Loucy (cell line): ENCODE results near the gene SLC25A31.

Experiments used
- H2AFZ ChIP-seq: fragments of 200-600 bp; sonication (generic); 2 replicates; pipeline ENCODE4 v1.6.0; 2016; ENCODE audit warnings: antibody characterized with exemption, mild to moderate bottlenecking, low read length, moderate library complexity
- H3F3A ChIP-seq: fragments of 200-600 bp; 2 replicates; pipeline ENCODE4 v1.6.0; 2016; ENCODE audit warnings: antibody characterized with exemption, low read depth, mild to moderate bottlenecking
- H3K27me3 ChIP-seq: fragments of 200-600 bp; sonication (generic); 2 replicates; pipeline ENCODE4 v1.6.1; 2014; ENCODE audit warnings: low read length, mild to moderate bottlenecking; ENCODE audit not compliant: insufficient read depth, poor library complexity, severe bottlenecking
- H3K36me3 ChIP-seq: fragments of 200-600 bp; sonication (generic); 2 replicates; pipeline ENCODE4 v1.6.1; 2016; ENCODE audit warnings: low read length; ENCODE audit not compliant: insufficient read depth
- H3K4me1 ChIP-seq: fragments of 200-600 bp; sonication (generic); 2 replicates; pipeline ENCODE4 v1.5.1; 2014; ENCODE audit warnings: low read length, mild to moderate bottlenecking; ENCODE audit not compliant: insufficient read depth, poor library complexity, severe bottlenecking
- H3K4me2 ChIP-seq: fragments of 200-600 bp; sonication (generic); 2 replicates; pipeline ENCODE4 v1.6.0; 2014; ENCODE audit warnings: antibody characterized with exemption, low read length, low read depth, mild to moderate bottlenecking; ENCODE audit not compliant: poor library complexity, severe bottlenecking
- H3K4me3 ChIP-seq: fragments of 200-600 bp; sonication (generic); 2 replicates; pipeline ENCODE4 v1.5.1; 2014; ENCODE audit warnings: low read length, mild to moderate bottlenecking, mixed read lengths; ENCODE audit not compliant: poor library complexity, severe bottlenecking
- H3K79me2 ChIP-seq: fragments of 200-600 bp; sonication (generic); 2 replicates; pipeline ENCODE4 v1.6.1; 2014; ENCODE audit warnings: low read length; ENCODE audit not compliant: insufficient read depth
- H3K9ac ChIP-seq: fragments of 200-600 bp; sonication (generic); 2 replicates; pipeline ENCODE4 v1.6.0; 2014; ENCODE audit warnings: mild to moderate bottlenecking, low read depth, low read length, moderate library complexity; ENCODE audit not compliant: poor library complexity, severe bottlenecking
- H3K9me2 ChIP-seq: fragments of 200-600 bp; sonication (generic); replicated peaks from 2 replicates; pipeline ENCODE4 v1.6.1; 2016; ENCODE audit warnings: low read depth, low read length, mixed read lengths
- H3K9me3 ChIP-seq: fragments of 200-600 bp; sonication (generic); 2 replicates; pipeline ENCODE4 v1.6.1; 2014; ENCODE audit warnings: mild to moderate bottlenecking, antibody characterized with exemption, low read length, low read depth; ENCODE audit not compliant: insufficient read depth
- H4K20me1 ChIP-seq: fragments of 200-600 bp; sonication (generic); 2 replicates; pipeline ENCODE4 v1.6.0; 2014; ENCODE audit warnings: antibody characterized with exemption, low read length, mild to moderate bottlenecking; ENCODE audit not compliant: insufficient read depth, poor library complexity, severe bottlenecking
- CTCF ChIP-seq: fragments of 200-600 bp; sonication (generic); conservative IDR thresholded peaks from 2 replicates; pipeline ENCODE4 v1.5.1; 2014; ENCODE audit warnings: mild to moderate bottlenecking, antibody characterized with exemption, low read length
- EZH2phosphoT487 ChIP-seq: fragments of 200-600 bp; IDR thresholded peaks from 2 replicates; pipeline ENCODE4 v1.6.1; 2018; ENCODE audit warnings: antibody characterized with exemption, mild to moderate bottlenecking, moderate library complexity, borderline replicate concordance

Gene SLC25A31

DNA sequence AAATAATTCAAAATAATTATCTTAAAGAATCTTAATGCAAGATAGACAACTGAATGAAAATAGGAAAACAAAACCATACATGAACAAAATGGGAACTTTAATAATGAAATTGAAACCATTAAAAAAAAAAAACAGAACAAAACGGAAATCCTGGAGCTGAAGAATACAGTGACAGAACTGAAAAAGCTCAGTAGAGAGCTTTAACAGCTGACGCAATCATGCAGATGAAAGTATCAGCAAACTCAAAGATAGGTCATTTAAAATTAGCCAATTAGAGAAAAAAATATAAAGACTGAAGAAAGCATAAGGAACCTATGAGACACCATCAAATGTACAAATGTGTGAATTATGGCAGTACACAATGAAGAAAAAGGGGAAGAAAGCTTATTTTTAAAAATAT lies 18.8 kb downstream of the SLC25A31 start:
- no peak for TF ChIP-seq EZH2phosphoT487
- Histone ChIP-seq H2AFZ (no peak overlapping the region), H3K27me3 (no peaks in the 10 kb centered on the region), H3K4me1 (no peaks in the 10 kb centered on the region), H3K9me2 (no peaks in the 10 kb centered on the region), H3K36me3 (no peaks in the 10 kb centered on the region), H3K79me2 (no peaks in the 10 kb centered on the region), H3K9ac (no peak overlapping the region), H3K4me3 (no peak overlapping the region), H4K20me1 (no peaks in the 10 kb centered on the region), H3K4me2 (no peak overlapping the region), H3F3A (no peaks in the 10 kb centered on the region), H3K9me3 (peaks cover 11% of the 10 kb centered on the region; the same call in 1 of the 2 replicates)

GRCh38 chr4:127756906-127757305 lies 26.7 kb downstream of the SLC25A31 start:
- no peaks in the 10 kb centered on the region for H3F3A ChIP-seq
- H3K4me1 ChIP-seq = no peaks in the 10 kb centered on the region
- H3K9me3 ChIP-seq = no peaks in the 10 kb centered on the region
- H3K27me3 ChIP-seq = no peaks in the 10 kb centered on the region
- no peaks in the 10 kb centered on the region for H3K79me2 ChIP-seq
- no peak overlapping the region for H3K4me3 ChIP-seq
- no peak overlapping the region for H2AFZ ChIP-seq
- H3K9me2 ChIP-seq = no peaks in the 10 kb centered on the region
- H3K4me2 ChIP-seq = no peak overlapping the region
- no peaks in the 10 kb centered on the region for H4K20me1 ChIP-seq
- TF ChIP-seq EZH2phosphoT487 = no peak
- no peak for TF ChIP-seq CTCF
- no peak overlapping the region for H3K9ac ChIP-seq
- no peaks in the 10 kb centered on the region for H3K36me3 ChIP-seq

DNA sequence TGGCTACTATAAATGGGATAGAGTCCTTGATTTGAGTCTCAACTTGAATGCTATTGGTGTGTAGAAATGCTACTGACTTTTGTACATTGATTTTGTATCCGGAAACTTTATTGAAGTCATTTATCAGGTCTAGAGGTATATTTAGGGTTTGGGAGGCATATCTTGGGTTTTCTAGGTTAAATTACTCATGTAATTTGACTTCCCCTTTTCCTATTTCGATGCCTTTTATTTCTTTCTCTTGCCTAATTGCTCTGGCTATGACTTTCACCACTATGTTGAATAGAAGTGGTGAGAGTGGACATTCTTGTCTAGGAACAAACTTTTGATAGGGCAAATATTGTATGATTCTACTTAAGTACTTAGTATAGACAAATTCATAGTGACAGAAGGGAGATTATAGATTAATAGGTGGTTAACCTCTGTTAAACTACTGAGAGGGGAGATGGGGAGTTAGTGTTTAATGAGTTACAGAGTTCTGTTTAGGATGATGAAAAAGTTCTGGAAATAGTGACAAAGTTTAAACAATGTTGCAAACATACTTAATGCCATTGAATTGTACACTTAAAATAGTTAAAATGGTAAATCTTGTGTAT lies 29.1 kb downstream of the SLC25A31 start:
- Histone ChIP-seq H3K27me3 (no peaks in the 10 kb centered on the region), H3K9ac (no peak overlapping the region), H3K4me1 (no peaks in the 10 kb centered on the region), H3K79me2 (no peaks in the 10 kb centered on the region), H3K9me2 (no peaks in the 10 kb centered on the region), H4K20me1 (no peaks in the 10 kb centered on the region), H3K9me3 (no peaks in the 10 kb centered on the region), H3K36me3 (no peaks in the 10 kb centered on the region), H3K4me2 (no peak overlapping the region), H2AFZ (no peak overlapping the region), H3K4me3 (no peak overlapping the region), H3F3A (no peaks in the 10 kb centered on the region)
- no peak for TF ChIP-seq CTCF
- TF ChIP-seq EZH2phosphoT487 = no peak

- H3K4me1 ChIP-seq = no peaks in the 10 kb centered on the region
- TF ChIP-seq EZH2phosphoT487 (no peak), CTCF (no peak)
- no peaks in the 10 kb centered on the region for H3K9me3 ChIP-seq
- H3K4me2 ChIP-seq = no peak overlapping the region
- no peak overlapping the region for H3K4me3 ChIP-seq
- H3K9ac ChIP-seq = no peak overlapping the region
- H3K79me2 ChIP-seq = no peaks in the 10 kb centered on the region
- no peaks in the 10 kb centered on the region for H3F3A ChIP-seq
- H3K9me2 ChIP-seq = no peaks in the 10 kb centered on the region
- H4K20me1 ChIP-seq = no peaks in the 10 kb centered on the region
- no peaks in the 10 kb centered on the region for H3K36me3 ChIP-seq
- no peaks in the 10 kb centered on the region for H3K27me3 ChIP-seq
- H2AFZ ChIP-seq = no peak overlapping the region
Measured at GRCh38 chr4:127759893-127760292, 29.7 kb downstream of the SLC25A31 start.
